Endothelial cell of umbilical vein (primary cell): ENCODE data around the gene ADAMTSL3. TPM values are rescaled to one million over a fixed set of nuclear protein-coding genes. Genes with fewer than 3 reads are reported as not detected.

ENCODE experiments used
- BruUV-seq: library from RNA; stranded (reverse); fragments of 400-500 nt; replicated peaks from 2 replicates; lab custom pipeline; 2021; lab: Mats Ljungman, UMichigan
- CTCF ChIA-PET: fragments of 300-600, 350-600 bp; sonication (Branson Sonifier 250); formaldehyde crosslinking; loops from one replicate; lab custom pipeline; 2021; ENCODE audit warnings: antibody characterized with exemption, inconsistent platforms; lab: Charles Lee
- POLR2A ChIA-PET: fragments of 300-600, 350-600 bp; sonication (Branson Sonifier 250); formaldehyde crosslinking; loops from one replicate; lab custom pipeline; 2021; ENCODE audit warnings: antibody characterized with exemption, inconsistent platforms; lab: Charles Lee
- DNase-seq: peaks from one replicate; pipeline ENCODE4 v3.0.0-alpha.2; 2011; ENCODE audit warnings: low read depth, low spot score
- FAIRE-seq: peaks from 2 replicates; lab custom pipeline; 2011; peaks lifted over from hg19 to GRCh38; lab: Jason Lieb, UNC
- H2AFZ ChIP-seq: 2 replicates; pipeline ENCODE4 v1.6.0; 2012; ENCODE audit warnings: low read depth, low read length, control low read depth, inconsistent platforms
- H3K27ac ChIP-seq: 2 replicates; pipeline ENCODE4 v1.5.1; 2011; ENCODE audit warnings: low read depth, mild to moderate bottlenecking, control low read depth, low read length, moderate library complexity; ENCODE audit not compliant: insufficient read depth
- H3K27me3 ChIP-seq, 2 experiments: 2 replicates each; pipeline versions ENCODE4 v1.6.0 to v1.6.1; 2011; ENCODE audit warnings: low read length in 2 of 2, mixed read lengths in 1 of 2; ENCODE audit not compliant: control insufficient read depth in 2 of 2, insufficient read depth in 2 of 2
- H3K36me3 ChIP-seq, 2 experiments: 2 replicates in 1 of 2; 3 replicates in 1 of 2; pipeline ENCODE4 v1.5.1; 2011; ENCODE audit warnings: low read length in 2 of 2, mild to moderate bottlenecking in 1 of 2, moderate library complexity in 1 of 2; ENCODE audit not compliant: control insufficient read depth in 2 of 2, insufficient read depth in 2 of 2; ENCODE audit errors: extremely low read depth in 1 of 2
- H3K4me1 ChIP-seq: 3 replicates; pipeline ENCODE4 v1.5.1; 2011; ENCODE audit warnings: mild to moderate bottlenecking, low read length; ENCODE audit not compliant: control insufficient read depth, insufficient read depth; ENCODE audit errors: extremely low read depth
- H3K4me2 ChIP-seq: 2 replicates; pipeline ENCODE4 v1.6.1; 2011; ENCODE audit warnings: low read length, control low read depth, mixed read lengths; ENCODE audit not compliant: insufficient read depth
- H3K4me3 ChIP-seq, 3 experiments: fragments of 200-600 bp in 1 of 3; sonication (generic), shearing (Covaris generic) in 1 of 3; replicated peaks in 1 of 3; 2 replicates each; pipeline ENCODE4 v1.5.1; 2011 to 2016; ENCODE audit warnings: control low read depth in 3 of 3, low read length in 3 of 3, mild to moderate bottlenecking in 2 of 3, inconsistent platforms in 1 of 3, low read depth in 1 of 3, moderate library complexity in 1 of 3; ENCODE audit not compliant: insufficient read depth in 1 of 3
- H3K79me2 ChIP-seq: 2 replicates; pipeline ENCODE4 v1.6.0; 2012; ENCODE audit warnings: low read length, inconsistent platforms; ENCODE audit not compliant: control insufficient read depth, insufficient read depth
- H3K9ac ChIP-seq: replicated peaks from 2 replicates; pipeline ENCODE3; 2011; ENCODE audit warnings: low read length, control low read depth; ENCODE audit not compliant: insufficient read depth; ENCODE audit errors: extremely low read depth
- H3K9me1 ChIP-seq: replicated peaks from 3 replicates; pipeline ENCODE4 v1.6.0; 2011; ENCODE audit warnings: mild to moderate bottlenecking, low read length; ENCODE audit not compliant: control insufficient read depth, insufficient read depth; ENCODE audit errors: extremely low read depth
- H3K9me3 ChIP-seq: replicated peaks from 2 replicates; pipeline ENCODE4 v1.5.1; 2012; ENCODE audit warnings: low read length, inconsistent platforms; ENCODE audit not compliant: control insufficient read depth, insufficient read depth
- H4K20me1 ChIP-seq: replicated peaks from 2 replicates; pipeline ENCODE3; 2011; ENCODE audit warnings: mild to moderate bottlenecking, low read length; ENCODE audit not compliant: control insufficient read depth, insufficient read depth; ENCODE audit errors: extremely low read depth
- EZH2 ChIP-seq: IDR thresholded peaks from 2 replicates; pipeline ENCODE4 v1.6.1; 2012; ENCODE audit warnings: borderline replicate concordance, low read depth, mild to moderate bottlenecking, moderate library complexity, low read length, inconsistent platforms; ENCODE audit not compliant: severe bottlenecking
- FOS ChIP-seq: IDR thresholded peaks from 2 replicates; pipeline ENCODE4 v1.6.1; 2011; ENCODE audit warnings: mild to moderate bottlenecking, low read length, moderate library complexity, borderline replicate concordance; ENCODE audit not compliant: insufficient read depth
- GATA2 ChIP-seq: IDR thresholded peaks from 2 replicates; pipeline ENCODE4 v1.7.0; 2011; ENCODE audit warnings: low read depth, mild to moderate bottlenecking, moderate library complexity, mixed read lengths, low read length; ENCODE audit not compliant: insufficient read length, insufficient read depth
- JUN ChIP-seq: IDR thresholded peaks from 2 replicates; pipeline ENCODE4 v1.6.1; 2011; ENCODE audit warnings: borderline replicate concordance, low read depth; ENCODE audit not compliant: insufficient read length, insufficient read depth
- MAX ChIP-seq: IDR thresholded peaks from 2 replicates; pipeline ENCODE4 v1.6.1; 2011; ENCODE audit not compliant: insufficient read depth, insufficient read length
- MYC ChIP-seq: IDR thresholded peaks from one replicate; pipeline ENCODE4 v1.6.1; 2011; ENCODE audit warnings: mild to moderate bottlenecking, low read depth, low read length
- POLR2A ChIP-seq: IDR thresholded peaks from 2 replicates; pipeline ENCODE4 v1.6.1; 2012; ENCODE audit warnings: low read depth, mild to moderate bottlenecking, control low read depth, low read length
- POLR2AphosphoS5 ChIP-seq: IDR thresholded peaks from 2 replicates; pipeline ENCODE4 v1.6.1; 2012; ENCODE audit warnings: low read depth, mild to moderate bottlenecking, control low read depth, low read length, moderate library complexity; ENCODE audit not compliant: insufficient read depth
- dilution Hi-C: fragments of 300-500 bp; cut with MboI; formaldehyde crosslinking; loops from one replicate; pipeline ENCODE4 v1.15.0; 2019; ENCODE audit warnings: low sequenced_read_pairs; ENCODE audit not compliant: extremely low pct_ligation_motif_present
- intact Hi-C: fragments of 100-400 bp; cut with micrococcal nuclease; formaldehyde crosslinking; loops from one replicate; pipeline ENCODE4 v1.10.0; 2022
- polyA plus RNA-seq, 4 experiments: library from polyadenylated mRNA; depleted of rRNA in 3 of 4; stranded (reverse) in 3 of 4; unstranded in 1 of 4; fragments of >200 nt; gene quantifications; 2 replicates each; pipeline versions ENCODE4 v1.2.1 to v1.2.3, GENCODE V29; 2011 to 2012; ENCODE audit warnings: missing spikeins in 1 of 4
- total RNA-seq: library from RNA; stranded (reverse); gene quantifications from 2 replicates; pipeline ENCODE4 v1.2.3, GENCODE V29; 2021
- TF ChIP-seq, protein P1 (sequence below), 2 donors: IDR thresholded peaks; 1 replicate in 1 of 2; 2 replicates in 1 of 2; pipeline ENCODE4 v1.5.1; 2011; ENCODE audit warnings: low read length in 2 of 2, mild to moderate bottlenecking in 2 of 2, moderate library complexity in 2 of 2, control low read depth in 1 of 2, inconsistent platforms in 1 of 2, low read depth in 1 of 2; ENCODE audit not compliant: insufficient read depth in 1 of 2; ENCODE audit errors: extremely low read depth in 1 of 2

ADAMTSL3 gene
- total and polyA plus RNA-seq, 2 donors (not counting 3 experiments of a cell fraction or from before 2014, with no cell fraction given), result not detected

DNA sequence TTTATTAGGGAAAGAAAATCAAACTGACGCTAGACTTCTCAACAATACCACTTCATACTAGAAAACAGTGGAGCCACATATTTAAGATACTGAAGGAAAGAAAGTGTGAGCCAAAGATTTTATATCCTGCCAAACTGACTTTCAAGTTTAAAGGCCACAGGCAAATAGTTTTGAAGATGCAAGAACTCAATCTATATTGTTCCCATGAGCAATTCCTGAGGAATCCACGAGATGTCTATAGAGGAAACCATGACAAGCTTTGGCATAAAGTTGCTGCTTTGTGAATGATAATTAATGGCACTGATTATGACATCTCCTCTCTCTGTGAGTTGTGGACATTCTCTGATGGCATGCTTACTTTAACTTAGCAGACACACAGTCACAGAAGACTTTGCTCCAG is 305.6 kb downstream of the ADAMTSL3 start:
- Histone ChIP-seq H3K4me3 (no peak overlapping the region), H3K27ac (no peak overlapping the region), H3K9me1 (no peaks in the 10 kb centered on the region), H2AFZ (no peak overlapping the region), H3K9me3 (no peaks in the 10 kb centered on the region), H3K4me1 (no peaks in the 10 kb centered on the region), H3K79me2 (no peaks in the 10 kb centered on the region), H4K20me1 (no peaks in the 10 kb centered on the region), H3K9ac (no peak overlapping the region), H3K4me2 (no peak overlapping the region), H3K27me3 (no peaks in the 10 kb centered on the region), H3K36me3 (no peaks in the 10 kb centered on the region)
- POLR2A ChIA-PET, result no interaction called here
- dilution Hi-C loops (no loop called here), intact Hi-C loops (no loop called here)
- BruUV-seq, result no TSS peak
- FAIRE-seq (no peak), DNase-seq (no peak)
- TF ChIP-seq POLR2AphosphoS5 (no peak), MYC (no peak), FOS (no peak), GATA2 (no peak), JUN (no peak), EZH2 (no peak), MAX (no peak), POLR2A (no peak)
- TF ChIP-seq, protein P1, sequence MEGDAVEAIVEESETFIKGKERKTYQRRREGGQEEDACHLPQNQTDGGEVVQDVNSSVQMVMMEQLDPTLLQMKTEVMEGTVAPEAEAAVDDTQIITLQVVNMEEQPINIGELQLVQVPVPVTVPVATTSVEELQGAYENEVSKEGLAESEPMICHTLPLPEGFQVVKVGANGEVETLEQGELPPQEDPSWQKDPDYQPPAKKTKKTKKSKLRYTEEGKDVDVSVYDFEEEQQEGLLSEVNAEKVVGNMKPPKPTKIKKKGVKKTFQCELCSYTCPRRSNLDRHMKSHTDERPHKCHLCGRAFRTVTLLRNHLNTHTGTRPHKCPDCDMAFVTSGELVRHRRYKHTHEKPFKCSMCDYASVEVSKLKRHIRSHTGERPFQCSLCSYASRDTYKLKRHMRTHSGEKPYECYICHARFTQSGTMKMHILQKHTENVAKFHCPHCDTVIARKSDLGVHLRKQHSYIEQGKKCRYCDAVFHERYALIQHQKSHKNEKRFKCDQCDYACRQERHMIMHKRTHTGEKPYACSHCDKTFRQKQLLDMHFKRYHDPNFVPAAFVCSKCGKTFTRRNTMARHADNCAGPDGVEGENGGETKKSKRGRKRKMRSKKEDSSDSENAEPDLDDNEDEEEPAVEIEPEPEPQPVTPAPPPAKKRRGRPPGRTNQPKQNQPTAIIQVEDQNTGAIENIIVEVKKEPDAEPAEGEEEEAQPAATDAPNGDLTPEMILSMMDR (IDR thresholded peaks at IDR 0.05; ENCODE audit: extremely low read depth in 1 of 2, insufficient read depth in 1 of 2, low read depth in 1 of 2, low read length in 2 of 2), result no peak
- CTCF ChIA-PET, result no interaction called here
